HG03159 (cell line): Measurements from ENCODE around the gene COA7.
"Not testable (repeated sequence)": the region's sequence is repeated elsewhere in the genome, so short reads cannot be mapped to it uniquely, and the experiment has no call there.

Experiments
- ATAC-seq: cut with Tn5 transposase; IDR thresholded peaks from one replicate; pipeline ENCODE4 v1.9.1; 2021; ENCODE audit warnings: mild to moderate bottlenecking, moderate library complexity; ENCODE audit not compliant: unreplicated experiment

COA7 gene

DNA sequence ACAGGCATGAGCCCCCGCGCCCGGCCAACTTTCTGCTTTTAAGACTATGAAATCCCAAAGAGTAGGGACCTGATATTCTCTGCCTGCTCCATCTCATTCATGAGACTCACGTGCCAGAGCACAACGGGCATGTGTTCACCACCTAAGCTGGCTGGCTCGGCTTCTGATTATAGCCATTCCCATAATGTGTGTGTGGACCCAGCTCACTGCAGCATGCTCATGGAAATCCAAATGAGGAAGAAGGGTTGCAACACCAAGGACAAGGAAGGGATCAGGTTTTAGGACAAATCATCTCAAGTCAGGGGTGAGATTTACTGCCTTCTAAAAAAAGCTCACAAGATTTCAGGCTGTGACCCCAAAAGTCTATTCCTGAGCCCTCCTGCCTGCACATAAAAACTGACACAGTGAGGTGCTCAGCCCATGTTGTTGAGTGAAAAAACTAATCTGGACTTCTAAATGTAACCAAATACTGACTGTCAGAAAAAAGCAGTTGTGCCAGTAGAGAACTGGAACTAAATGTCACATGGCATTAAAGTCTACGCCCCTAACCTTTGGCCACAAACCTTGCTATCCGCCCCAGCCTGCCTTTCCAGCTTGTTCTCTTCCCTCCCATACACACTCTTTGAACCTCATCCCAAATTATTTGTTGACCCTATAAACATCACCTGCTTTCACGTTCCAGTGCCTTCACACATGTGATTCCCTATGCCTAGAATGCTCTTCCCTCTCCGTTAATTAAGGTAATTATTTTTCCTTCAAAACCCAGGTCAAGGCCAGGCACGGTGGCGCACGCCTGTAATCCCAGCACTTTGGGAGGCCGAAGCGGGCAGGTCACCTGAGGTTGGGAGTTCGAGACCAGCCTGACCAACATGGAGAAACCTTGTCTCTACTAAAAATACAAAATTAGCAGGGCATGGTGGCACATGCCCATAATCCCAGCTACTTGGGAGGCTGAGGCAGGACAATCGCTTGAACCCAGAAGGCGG lies 9.1 kb upstream of the COA7 start:
- no peak for ATAC-seq

DNA sequence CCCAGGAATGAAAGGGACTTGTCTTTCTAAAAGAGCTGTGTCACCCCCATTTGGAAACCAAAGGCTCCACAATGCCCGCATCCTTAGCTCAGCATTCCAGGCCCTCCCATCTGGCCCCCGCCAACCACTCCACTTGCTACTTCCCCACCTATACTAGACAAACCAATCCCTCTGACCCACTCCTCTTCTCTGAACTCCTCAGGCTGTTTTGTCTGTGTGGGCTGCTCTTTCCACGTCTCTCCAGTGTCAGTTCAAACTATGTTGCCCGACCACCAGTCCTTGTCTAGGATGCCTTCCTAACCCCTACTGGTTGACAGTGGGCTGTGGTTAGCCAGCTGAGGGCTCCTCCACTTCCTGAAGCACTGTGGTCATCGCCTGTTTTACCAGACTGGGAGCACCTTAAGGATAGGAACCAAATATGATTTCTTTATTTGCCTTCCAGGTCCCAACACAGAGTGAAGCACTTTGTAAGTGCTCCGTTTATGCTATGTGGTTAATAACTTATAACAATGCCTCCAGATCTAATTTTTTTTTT lies 8.1 kb upstream of the COA7 start:
- no peak for ATAC-seq

DNA sequence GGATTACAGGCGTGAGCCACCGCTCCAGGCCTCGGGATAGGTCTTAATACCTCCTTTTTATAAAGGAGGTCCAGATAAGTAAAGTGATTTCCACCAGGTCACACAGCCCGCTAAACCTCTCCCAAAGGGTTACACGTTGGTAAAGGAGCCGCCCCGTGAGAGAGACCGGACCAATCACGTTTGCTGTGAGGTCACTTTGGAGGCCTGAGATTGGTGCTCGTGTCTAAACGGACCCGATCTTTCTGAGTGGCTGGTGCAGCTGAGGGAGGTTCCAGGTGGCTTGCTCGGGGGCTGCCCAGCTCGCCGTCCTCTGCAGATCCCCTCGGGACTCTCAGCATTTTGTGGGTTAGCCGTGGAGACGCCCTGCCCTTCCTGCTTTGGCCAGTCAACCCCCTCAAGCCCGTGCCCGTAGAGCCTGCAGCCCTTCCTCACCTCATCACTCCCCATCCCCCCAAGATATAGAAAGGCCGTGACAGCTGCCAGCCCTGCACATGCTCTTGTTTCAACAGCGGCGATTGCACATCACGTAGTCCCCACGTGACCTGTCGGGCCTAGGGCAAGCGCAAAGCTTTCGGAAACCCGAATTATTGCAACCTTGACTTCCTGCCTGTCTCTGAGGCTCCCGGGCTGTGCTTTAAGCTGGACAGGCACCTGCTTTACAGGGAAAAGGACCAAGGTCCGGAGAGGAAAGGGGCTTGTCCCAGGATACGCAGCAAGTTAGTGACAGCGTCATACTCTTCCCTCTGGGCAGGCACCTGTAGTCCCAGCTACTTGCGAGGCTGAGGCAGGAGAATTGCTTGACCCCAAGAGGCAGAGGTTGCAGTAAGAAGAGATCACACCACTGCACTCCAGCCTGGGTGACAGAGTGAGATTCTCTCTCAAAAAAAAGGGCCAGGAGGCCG lies 5.0 kb upstream of the COA7 start:
- ATAC-seq = peak; percentile 91

- no peak for ATAC-seq
Measured at GRCh38 chr1:52695627-52696026, 2.5 kb downstream of the COA7 start.

DNA sequence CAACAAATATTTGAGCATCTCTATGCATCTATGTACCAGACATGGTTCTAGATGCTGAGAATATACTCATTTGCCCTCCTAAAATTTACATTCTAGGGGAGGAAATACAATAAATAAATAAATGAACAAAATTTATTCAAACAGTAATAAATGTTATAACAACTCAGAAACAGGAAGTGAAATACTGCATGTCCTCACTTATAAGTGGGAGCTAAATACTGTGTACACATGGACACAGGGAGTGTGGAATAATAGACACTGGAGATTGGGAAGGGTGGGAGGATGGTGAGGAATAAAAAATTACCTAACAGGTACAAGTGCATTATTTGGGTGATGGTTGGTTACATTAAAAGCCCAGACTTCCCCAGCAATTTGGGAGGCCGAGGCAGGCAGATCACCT lies 4.3 kb downstream of the COA7 start:
- no peak for ATAC-seq

DNA sequence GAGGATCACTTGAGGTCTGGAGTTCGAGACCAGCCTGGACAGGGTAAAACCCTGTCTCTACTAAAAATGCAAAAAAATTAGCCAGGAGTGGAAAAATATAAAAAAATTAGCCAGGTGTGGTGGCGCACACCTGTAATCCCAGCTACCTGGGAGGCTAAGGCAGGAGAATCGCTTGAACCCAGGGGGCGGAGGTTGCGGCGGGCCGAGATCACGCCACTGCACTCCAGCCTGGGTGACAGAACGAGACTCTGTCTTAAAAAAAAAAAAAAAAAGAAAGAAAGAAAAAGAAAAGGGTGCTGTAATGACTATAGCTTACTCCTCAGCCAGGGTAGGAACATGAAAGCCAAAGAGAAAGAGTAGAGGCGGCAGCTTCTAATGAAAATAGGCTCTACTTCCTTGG lies 4.8 kb downstream of the COA7 start:
- not testable (repeated sequence) for ATAC-seq

DNA sequence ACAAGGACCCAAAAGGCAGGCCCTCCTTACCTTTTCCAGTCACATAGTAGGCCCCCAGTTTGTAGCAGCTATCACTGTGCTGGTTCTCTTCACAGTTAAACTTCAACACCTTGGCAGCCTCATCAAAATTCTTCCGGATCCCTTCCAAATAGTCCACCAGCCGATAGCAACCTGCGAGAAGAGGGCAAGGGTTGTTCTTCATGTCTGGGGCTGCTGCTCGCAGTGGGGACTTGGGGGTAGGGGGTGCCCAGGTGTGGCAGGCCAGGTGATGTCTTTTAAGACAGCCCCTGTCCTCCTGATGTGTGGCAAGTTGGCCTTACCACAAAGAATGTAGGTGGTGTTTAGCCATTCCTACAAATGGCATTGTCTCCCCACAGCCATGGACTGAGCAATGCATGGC lies 5.5 kb downstream of the COA7 start:
- no peak for ATAC-seq

- ATAC-seq = no peak
Measured at GRCh38 chr1:52691821-52692220, 6.3 kb downstream of the COA7 start.

GRCh38 chr1:52686830-52687229 lies 11.3 kb downstream of the COA7 start:
- no peak for ATAC-seq

GRCh38 chr1:52686261-52686751 lies 11.8 kb downstream of the COA7 start:
- peak; percentile 66 for ATAC-seq

GRCh38 chr1:52684545-52684944 lies 13.6 kb downstream of the COA7 start:
- no peak for ATAC-seq

GRCh38 chr1:52683367-52683940 lies 14.7 kb downstream of the COA7 start:
- ATAC-seq = no peak

DNA sequence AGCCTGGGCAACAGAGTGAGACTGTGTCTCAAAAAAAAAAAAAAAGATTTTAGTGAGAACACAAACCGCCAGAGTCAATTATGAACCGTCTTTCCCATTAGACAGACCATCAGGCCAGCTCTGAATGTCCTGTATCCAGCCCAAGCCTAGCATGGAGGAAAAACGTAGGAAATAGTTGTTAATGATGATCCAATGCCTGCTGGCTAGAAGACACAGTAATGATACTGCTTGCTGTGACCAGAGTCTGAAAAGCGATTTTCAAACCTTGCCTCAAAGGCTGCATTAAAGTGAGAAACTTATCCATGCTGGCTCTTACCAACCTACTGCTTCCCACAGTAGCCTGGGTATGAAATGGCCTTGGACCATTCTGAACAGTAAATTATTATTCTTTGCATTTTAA lies 17.0 kb downstream of the COA7 start:
- ATAC-seq = no peak

DNA sequence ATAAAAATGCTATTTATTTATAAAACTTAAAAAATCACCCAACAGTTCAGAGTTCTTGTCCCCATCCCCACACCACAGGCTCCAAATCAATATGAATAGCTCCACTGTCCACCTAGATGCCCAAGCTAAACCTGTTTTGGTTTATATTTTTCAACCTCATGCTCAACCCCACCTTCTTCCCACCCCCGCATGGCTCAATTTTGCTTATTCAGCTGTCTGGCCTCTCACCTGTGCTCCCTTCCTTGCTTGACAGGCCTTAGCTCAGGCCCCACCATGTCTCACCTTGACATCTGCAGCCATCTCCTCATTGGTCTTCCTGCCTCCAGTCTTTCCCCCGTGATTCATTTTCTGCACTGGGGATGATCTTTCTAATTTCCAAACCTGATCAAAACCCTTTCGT lies 17.8 kb downstream of the COA7 start:
- ATAC-seq = no peak

- no peak for ATAC-seq
Measured at GRCh38 chr1:52679498-52679897, 18.6 kb downstream of the COA7 start.

DNA sequence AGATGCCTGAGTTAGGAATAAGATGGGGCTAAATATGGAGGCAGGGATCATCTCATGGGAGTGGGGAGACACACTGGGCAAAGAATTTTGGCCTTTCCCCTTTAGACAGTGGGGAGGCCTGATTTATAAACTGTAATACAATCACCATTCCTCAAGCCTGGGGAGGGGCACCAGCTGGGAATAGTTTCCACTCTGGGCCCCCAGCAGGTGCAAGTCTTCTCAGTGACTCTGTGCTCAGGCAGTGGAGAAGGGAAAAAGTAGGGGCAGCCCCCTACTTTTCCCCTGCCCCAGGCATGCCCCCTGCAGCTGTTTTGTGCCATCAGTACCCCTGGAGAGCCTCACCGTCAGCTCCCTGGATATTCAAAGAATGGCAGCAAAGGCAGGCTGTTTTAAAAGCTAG lies 19.1 kb downstream of the COA7 start:
- ATAC-seq = no peak

GRCh38 chr1:52677076-52677806 lies 20.9 kb downstream of the COA7 start:
- no peak for ATAC-seq

DNA sequence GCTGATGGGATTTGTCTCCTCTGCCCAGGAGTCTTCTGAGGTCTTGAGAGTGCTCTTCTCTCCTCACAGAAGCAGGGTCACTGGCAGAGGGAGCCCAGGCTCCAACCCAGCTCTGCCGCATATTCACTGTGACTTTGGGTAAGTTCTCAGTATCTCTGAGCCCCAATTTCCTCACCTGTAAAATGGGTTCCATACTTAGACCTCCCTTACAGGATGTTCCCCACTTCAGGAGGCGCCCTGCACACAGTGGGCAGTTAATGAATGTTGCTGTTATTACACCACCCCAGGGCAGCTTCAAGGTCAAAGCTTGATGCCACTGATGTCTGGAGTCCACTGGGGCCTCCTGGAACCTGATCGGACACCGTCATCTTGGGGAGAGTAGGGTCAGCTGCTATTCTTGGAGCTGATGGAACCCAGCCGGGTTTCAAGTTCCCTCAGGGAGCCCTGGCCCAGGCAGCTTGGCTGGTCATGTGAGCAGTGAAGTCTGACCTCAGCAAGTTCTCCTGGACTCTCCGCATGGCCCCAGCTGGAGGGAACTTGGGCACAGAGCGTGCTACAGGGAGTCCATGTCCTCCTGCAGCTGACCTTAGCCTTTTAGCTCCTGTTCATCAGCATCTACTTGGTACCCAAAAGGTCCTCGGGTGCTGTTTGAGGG lies 21.8 kb downstream of the COA7 start:
- no peak for ATAC-seq

GRCh38 chr1:52674497-52675384 lies 23.4 kb downstream of the COA7 start:
- ATAC-seq = no peak
